HEK293T (cell line): ENCODE results near the gene GIMAP6.

ENCODE experiments used
- CTCF ChIA-PET: fragments of 350-600 bp; formaldehyde crosslinking; extraction: SDS; loops from one replicate; lab custom pipeline; 2021; ENCODE audit warnings: antibody characterized with exemption, inconsistent platforms; lab: Yijun Ruan, JAX
- POLR2A ChIA-PET: fragments of 350-600 bp; formaldehyde crosslinking; extraction: SDS; loops from one replicate; lab custom pipeline; 2020; ENCODE audit warnings: antibody characterized with exemption, inconsistent platforms; lab: Yijun Ruan, JAX
- DNase-seq: peaks from one replicate; pipeline ENCODE4 v3.0.0; 2012; ENCODE audit warnings: mixed read lengths; ENCODE audit errors: extremely low spot score
- ARNT ChIP-seq: fragments of 450-650 bp; IDR thresholded peaks from 2 replicates; pipeline ENCODE4 v1.6.1; 2017; ENCODE audit warnings: mild to moderate bottlenecking
- BHLHE40 ChIP-seq: fragments of 450-650 bp; IDR thresholded peaks from 2 replicates; pipeline ENCODE4 v1.6.1; 2016; ENCODE audit warnings: mild to moderate bottlenecking, moderate library complexity, borderline replicate concordance
- CTBP1 ChIP-seq: fragments of 450-650 bp; IDR thresholded peaks from 2 replicates; pipeline ENCODE4 v1.6.1; 2016; ENCODE audit warnings: borderline replicate concordance
- ELF4 ChIP-seq: fragments of 450-650 bp; IDR thresholded peaks from 2 replicates; pipeline ENCODE4 v1.6.1; 2017; ENCODE audit warnings: antibody characterized with exemption
- FOXA1 ChIP-seq: fragments of 450-650 bp; IDR thresholded peaks from 2 replicates; pipeline ENCODE4 v1.6.1; 2016; ENCODE audit warnings: mild to moderate bottlenecking
- FOXK2 ChIP-seq: fragments of 450-650 bp; IDR thresholded peaks from 2 replicates; pipeline ENCODE4 v1.6.1; 2016; ENCODE audit warnings: mild to moderate bottlenecking
- FOXM1 ChIP-seq: fragments of 450-650 bp; IDR thresholded peaks from 2 replicates; pipeline ENCODE4 v1.6.1; 2017; ENCODE audit warnings: mild to moderate bottlenecking, borderline replicate concordance
- HDGF ChIP-seq: fragments of 450-650 bp; IDR thresholded peaks from 2 replicates; pipeline ENCODE4 v1.6.1; 2017; ENCODE audit warnings: antibody characterized with exemption, borderline replicate concordance
- L3MBTL2 ChIP-seq: fragments of 450-650 bp; conservative IDR thresholded peaks from 2 replicates; pipeline ENCODE4 v1.6.1; 2016; ENCODE audit warnings: mild to moderate bottlenecking
- LEF1 ChIP-seq: fragments of 450-650 bp; IDR thresholded peaks from 2 replicates; pipeline ENCODE4 v1.6.1; 2017; ENCODE audit warnings: mild to moderate bottlenecking, borderline replicate concordance
- NFRKB ChIP-seq: fragments of 450-650 bp; IDR thresholded peaks from 2 replicates; pipeline ENCODE4 v1.6.1; 2016; ENCODE audit warnings: mild to moderate bottlenecking, moderate library complexity
- PKNOX1 ChIP-seq: fragments of 450-650 bp; IDR thresholded peaks from 2 replicates; pipeline ENCODE4 v1.6.1; 2016
- SP1 ChIP-seq: fragments of 450-650 bp; IDR thresholded peaks from 2 replicates; pipeline ENCODE4 v1.6.1; 2017
- SUZ12 ChIP-seq: fragments of 450-650 bp; IDR thresholded peaks from 2 replicates; pipeline ENCODE4 v1.6.1; 2016; ENCODE audit warnings: mild to moderate bottlenecking
- TARDBP ChIP-seq: fragments of 450-650 bp; IDR thresholded peaks from 2 replicates; pipeline ENCODE4 v1.6.1; 2016
- ZNF384 ChIP-seq: fragments of 450-650 bp; IDR thresholded peaks from 2 replicates; pipeline ENCODE4 v1.6.1; 2016

The GIMAP6 gene

GRCh38 chr7:150660939-150661613 lies 28.9 kb upstream of the GIMAP6 start:
- ChIA-PET POLR2A (no interaction called here), CTCF (interaction anchor here (0.7 kb wide), 1 partner anchor 98 kb away, joined by 3 read pairs; no protein-coding TSS in a partner anchor)
- no peak for DNase-seq
- TF ChIP-seq PKNOX1, result no peak
- no peak for TF ChIP-seq TARDBP
- TF ChIP-seq ZNF384, result no peak
- no peak for TF ChIP-seq L3MBTL2

GRCh38 chr7:150657526-150657925 lies 25.3 kb upstream of the GIMAP6 start:
- DNase-seq, result no peak
- ChIA-PET POLR2A (no interaction called here), CTCF (no interaction called here)
- TF ChIP-seq ARNT (no peak), TARDBP (no peak), FOXK2 (no peak), FOXA1 (no peak), PKNOX1 (no peak)

- CTCF ChIA-PET, result no interaction called here
These were observed 23.9 kb upstream of the GIMAP6 start for GRCh38 chr7:150656047-150656446.

GRCh38 chr7:150654692-150655091 lies 22.5 kb upstream of the GIMAP6 start:
- DNase-seq, result no peak
- ChIA-PET CTCF (no interaction called here), POLR2A (no interaction called here)
- TF ChIP-seq NFRKB (no peak), FOXA1 (no peak), FOXM1 (no peak)

More at GRCh38 chr7:150656047-150656446, 23.9 kb upstream of the GIMAP6 start:
- DNase-seq, result no peak
- TF ChIP-seq BHLHE40, result no peak
- no peak for TF ChIP-seq ELF4
- TF ChIP-seq FOXM1, result no peak
- POLR2A ChIA-PET, result no interaction called here

- no peak for TF ChIP-seq FOXA1
- no peak for TF ChIP-seq FOXK2
- TF ChIP-seq ARNT, result no peak
- no peak for TF ChIP-seq NFRKB
- TF ChIP-seq SUZ12, result no peak
- TF ChIP-seq ELF4, result no peak
- TF ChIP-seq SP1, result no peak
- no peak for TF ChIP-seq FOXM1
- TF ChIP-seq PKNOX1, result no peak
- TF ChIP-seq L3MBTL2, result no peak
- TF ChIP-seq BHLHE40, result no peak
- CTCF ChIA-PET, result no interaction called here
- no peak for DNase-seq
- POLR2A ChIA-PET, result no interaction called here
These were observed 16.8 kb upstream of the GIMAP6 start for GRCh38 chr7:150649080-150649385.

GRCh38 chr7:150648353-150649079 lies 16.3 kb upstream of the GIMAP6 start:
- DNase-seq, result no peak
- POLR2A ChIA-PET, result no interaction called here
- TF ChIP-seq PKNOX1 (no peak), HDGF (no peak), FOXM1 (no peak), ARNT (no peak), SUZ12 (no peak), SP1 (no peak), FOXK2 (no peak), FOXA1 (no peak), CTBP1 (no peak), TARDBP (no peak), ELF4 (no peak), ZNF384 (no peak), LEF1 (no peak), NFRKB (no peak), BHLHE40 (no peak), L3MBTL2 (no peak)
- CTCF ChIA-PET, result no interaction called here
